Measurements from ENCODE around the gene DOK1.

The DOK1 gene

GRCh38 chr2:74603282-74604000 lies 48.9 kb downstream of the DOK1 start:
- no peak for DNase-seq (ENCODE audit: low read depth)

- DNase-seq (ENCODE audit: low read depth) = no peak
Observed at GRCh38 chr2:74606927-74607326, 52.4 kb downstream of the DOK1 start.
